ENCODE data around the gene CYB5R2.

GRCh38 chr11:7687386-7687785, 14.1 kb upstream of the CYB5R2 start:
- no peak for TF ChIP-seq CTCF (conservative IDR thresholded peaks at IDR 0.05)
- no peak for TF ChIP-seq EZH2 (IDR thresholded peaks at IDR 0.05; ENCODE audit: low read depth)

Measured in PC-9 (cell line).